Neuron (in vitro differentiated cells): ENCODE data around the gene NCF2.

Experiments
- H2AFZ ChIP-seq: one replicate; pipeline ENCODE4 v1.6.1; 2013; ENCODE audit warnings: low read depth, mild to moderate bottlenecking, inconsistent platforms, low read length, moderate library complexity
- H3K27me3 ChIP-seq: one replicate; pipeline ENCODE4 v1.6.1; 2013; ENCODE audit warnings: low read length; ENCODE audit not compliant: insufficient read depth
- H3K36me3 ChIP-seq: one replicate; pipeline ENCODE4 v1.6.1; 2013; ENCODE audit warnings: low read length; ENCODE audit not compliant: insufficient read depth
- H3K4me1 ChIP-seq: one replicate; pipeline ENCODE4 v1.6.1; 2013; ENCODE audit warnings: low read length; ENCODE audit not compliant: insufficient read depth
- H3K4me3 ChIP-seq: 2 replicates; pipeline ENCODE4 v1.5.1; 2013; ENCODE audit warnings: mild to moderate bottlenecking, low read length, moderate library complexity
- H3K9me3 ChIP-seq: one replicate; pipeline ENCODE4 v1.6.1; 2013; ENCODE audit warnings: low read length

The NCF2 gene

DNA sequence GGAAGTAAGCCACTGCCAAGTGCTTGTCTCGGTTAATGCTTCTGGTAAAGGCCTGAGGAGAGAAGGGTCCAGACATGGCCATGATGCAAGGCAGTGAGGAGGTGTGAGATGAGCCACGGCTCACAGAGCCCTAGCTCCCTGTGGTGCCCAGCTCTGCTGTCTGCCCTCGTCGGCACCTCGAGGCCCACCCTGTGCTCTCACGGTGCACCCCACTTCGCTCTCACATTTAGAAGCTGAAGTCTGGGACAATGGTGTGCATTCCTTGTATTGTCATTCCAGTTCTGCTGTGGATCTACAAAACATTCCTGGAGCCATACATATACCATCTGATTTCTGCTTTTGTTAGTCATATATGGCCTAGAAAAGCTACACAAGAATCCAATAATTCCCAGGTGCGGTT is 3.3 kb downstream of the NCF2 start:
- Histone ChIP-seq H3K9me3 (no peaks in the 10 kb centered on the region), H3K4me1 (no peaks in the 10 kb centered on the region), H2AFZ (no peak overlapping the region), H3K4me3 (no peak overlapping the region), H3K27me3 (no peaks in the 10 kb centered on the region), H3K36me3 (no peaks in the 10 kb centered on the region)

DNA sequence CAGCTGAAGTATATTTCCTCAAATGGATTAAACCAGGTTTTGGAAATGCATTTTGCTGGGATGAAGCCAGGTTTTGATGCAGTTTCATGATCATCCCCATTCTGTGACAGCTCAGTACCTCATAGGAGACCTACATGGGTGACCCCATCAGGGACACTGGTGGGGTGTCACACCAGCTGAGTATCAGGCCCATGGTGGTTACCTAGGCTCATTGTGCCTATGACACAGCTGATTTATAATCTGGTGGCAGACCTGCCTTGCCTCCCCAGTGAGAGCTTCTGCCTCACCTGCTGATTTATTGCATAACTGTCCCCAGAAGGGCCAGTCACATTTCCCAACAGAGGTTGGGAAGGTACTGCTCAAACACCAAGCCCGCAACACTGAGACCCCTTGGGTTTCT is 3.8 kb downstream of the NCF2 start:
- no peaks in the 10 kb centered on the region for H3K9me3 ChIP-seq
- no peak overlapping the region for H2AFZ ChIP-seq
- no peaks in the 10 kb centered on the region for H3K4me1 ChIP-seq
- no peaks in the 10 kb centered on the region for H3K36me3 ChIP-seq
- H3K27me3 ChIP-seq: no peaks in the 10 kb centered on the region
- H3K4me3 ChIP-seq: no peak overlapping the region

DNA sequence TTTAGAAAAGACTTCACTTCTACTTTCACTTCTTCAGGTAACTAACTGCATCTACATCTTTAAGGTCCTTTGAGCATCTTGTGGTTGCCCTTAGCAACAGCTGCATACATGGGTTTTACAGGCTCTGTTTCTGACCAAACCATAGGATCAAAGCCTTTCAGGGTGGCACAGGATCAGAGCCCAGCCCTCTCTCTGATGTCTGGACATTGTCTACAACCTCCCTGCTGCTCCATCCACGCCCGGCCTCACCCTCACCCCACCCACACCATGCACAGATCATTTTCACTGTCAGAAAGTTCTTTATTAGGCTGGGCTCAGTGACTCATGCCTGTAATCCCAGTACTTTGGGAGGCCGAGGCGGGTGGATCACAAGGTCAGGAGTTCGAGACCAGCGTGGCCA is 5.2 kb downstream of the NCF2 start:
- no peak overlapping the region for H3K4me3 ChIP-seq
- no peaks in the 10 kb centered on the region for H3K9me3 ChIP-seq
- H3K36me3 ChIP-seq: no peaks in the 10 kb centered on the region
- no peak overlapping the region for H2AFZ ChIP-seq
- H3K27me3 ChIP-seq: no peaks in the 10 kb centered on the region
- H3K4me1 ChIP-seq: no peaks in the 10 kb centered on the region

DNA sequence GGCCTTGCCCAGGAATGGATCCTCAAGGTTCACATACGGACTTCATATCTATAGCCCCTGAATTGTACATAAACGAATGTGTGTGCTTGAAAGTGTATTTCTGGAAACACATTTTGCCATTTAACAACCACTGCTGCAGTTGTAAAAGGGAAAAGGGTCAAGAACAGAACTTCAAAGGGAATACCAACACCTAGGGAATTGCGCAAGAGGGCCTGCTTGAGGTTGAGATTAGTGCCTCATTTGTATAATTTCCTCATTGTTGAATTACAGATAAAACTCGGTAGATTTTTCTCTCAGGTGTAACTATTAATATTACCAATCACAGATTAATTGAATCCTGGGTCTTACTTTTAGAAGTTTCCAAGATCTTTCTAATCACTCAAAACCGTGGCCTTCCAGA is 6.1 kb downstream of the NCF2 start:
- H3K4me3 ChIP-seq: no peak overlapping the region
- no peak overlapping the region for H2AFZ ChIP-seq
- H3K9me3 ChIP-seq: no peaks in the 10 kb centered on the region
- no peaks in the 10 kb centered on the region for H3K4me1 ChIP-seq
- no peaks in the 10 kb centered on the region for H3K36me3 ChIP-seq
- H3K27me3 ChIP-seq: no peaks in the 10 kb centered on the region

DNA sequence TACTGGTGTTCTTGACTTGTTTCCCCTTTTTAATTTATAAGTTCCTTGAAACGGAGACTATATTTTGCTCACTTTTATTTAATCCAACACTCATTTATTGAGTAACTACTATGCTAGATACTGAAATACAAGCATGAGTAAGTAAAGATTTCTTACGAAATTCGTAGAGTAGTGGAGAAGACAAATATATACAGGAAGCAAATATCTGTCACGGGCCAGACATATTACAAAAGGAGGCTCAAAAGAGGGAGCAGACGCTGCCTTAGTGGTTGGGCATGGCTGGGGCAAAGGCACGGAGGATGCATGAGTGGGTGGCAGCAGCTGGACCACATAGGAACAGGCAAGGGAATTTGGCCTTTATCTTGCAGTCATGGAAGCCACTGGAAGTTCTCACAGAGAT is 6.8 kb downstream of the NCF2 start:
- Histone ChIP-seq H3K9me3 (no peaks in the 10 kb centered on the region), H3K4me3 (no peak overlapping the region), H3K36me3 (no peaks in the 10 kb centered on the region), H2AFZ (no peak overlapping the region), H3K4me1 (no peaks in the 10 kb centered on the region), H3K27me3 (no peaks in the 10 kb centered on the region)

DNA sequence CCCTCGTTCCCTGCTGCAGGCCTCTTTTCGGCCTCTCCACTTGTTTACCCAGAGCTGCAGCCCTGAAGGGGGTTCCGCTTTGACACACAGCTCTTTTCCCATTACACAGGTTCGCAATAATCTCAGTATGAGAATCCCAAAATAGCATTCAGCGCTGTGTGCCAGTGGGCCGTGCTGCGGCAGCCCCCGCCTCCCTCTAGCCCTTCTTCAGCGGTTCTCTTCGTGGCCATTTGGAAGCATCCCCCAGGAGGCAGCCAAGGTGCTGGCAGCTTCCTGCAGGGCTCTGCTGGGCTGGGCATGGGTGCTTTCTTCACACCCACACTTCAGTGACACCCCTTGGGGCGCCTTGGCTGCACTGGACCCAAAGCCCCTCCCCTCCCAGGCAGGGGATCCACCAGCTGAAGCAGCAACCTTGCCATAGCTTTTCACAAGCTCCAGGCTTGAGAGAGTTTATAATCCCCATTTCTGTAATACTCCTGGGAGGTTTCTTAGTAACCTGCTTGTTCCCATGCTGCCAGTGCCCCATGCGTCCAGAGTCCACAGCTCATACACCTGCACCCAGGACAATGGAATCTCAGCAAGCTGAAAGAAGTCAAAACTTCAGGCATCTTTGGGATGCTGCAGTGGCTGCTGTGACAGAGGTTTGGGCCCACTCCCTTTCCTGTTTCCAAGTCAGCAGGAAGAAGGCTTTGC is 8.1 kb downstream of the NCF2 start:
- Histone ChIP-seq H3K36me3 (no peaks in the 10 kb centered on the region), H2AFZ (no peak overlapping the region), H3K4me3 (no peak overlapping the region), H3K4me1 (peaks cover 2% of the 10 kb centered on the region), H3K9me3 (no peaks in the 10 kb centered on the region), H3K27me3 (no peaks in the 10 kb centered on the region)

DNA sequence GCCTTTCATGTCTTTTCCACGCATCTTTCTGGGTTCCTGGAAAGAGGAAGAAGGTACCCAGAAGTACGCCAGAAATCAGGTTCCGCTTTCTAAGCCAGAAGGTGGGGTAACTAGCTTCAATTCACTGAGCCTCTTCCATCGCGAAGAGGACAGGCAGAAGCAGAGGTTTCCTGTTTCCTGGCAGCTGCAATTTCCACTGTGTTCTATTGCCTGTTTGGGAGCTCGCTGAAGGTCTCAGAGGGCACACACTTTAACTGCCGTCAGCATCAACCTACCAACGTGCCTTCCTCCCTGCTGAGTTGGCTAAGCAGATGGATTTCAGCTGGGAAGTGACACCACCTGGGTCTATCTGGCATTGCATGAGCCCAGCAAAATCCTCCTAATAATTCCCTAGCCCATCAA is 10.0 kb downstream of the NCF2 start:
- peaks cover 5% of the 10 kb centered on the region for H3K27me3 ChIP-seq
- no peak overlapping the region for H3K4me3 ChIP-seq
- H3K4me1 ChIP-seq: peaks cover 11% of the 10 kb centered on the region
- H2AFZ ChIP-seq: no peak overlapping the region
- no peaks in the 10 kb centered on the region for H3K9me3 ChIP-seq
- no peaks in the 10 kb centered on the region for H3K36me3 ChIP-seq

DNA sequence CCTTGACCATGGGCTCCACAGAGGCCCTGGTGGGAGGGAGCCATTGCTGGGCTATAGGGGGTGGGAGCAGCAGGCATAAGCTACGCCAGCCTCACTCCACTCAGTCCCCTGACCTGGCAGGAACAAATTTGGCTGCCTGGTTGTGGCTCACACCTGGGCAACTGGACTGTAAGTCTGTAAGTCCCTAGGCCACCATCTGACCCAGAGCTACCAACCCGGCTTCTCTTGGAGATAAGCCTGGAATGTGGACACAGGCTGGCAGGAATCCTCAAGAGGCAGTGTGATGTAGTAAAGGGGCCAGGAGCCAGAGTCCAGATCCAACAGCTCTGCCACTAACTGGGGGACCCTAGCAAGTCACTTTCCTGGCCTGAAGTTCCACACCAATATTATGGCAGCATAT is 11.4 kb downstream of the NCF2 start:
- H3K9me3 ChIP-seq: no peaks in the 10 kb centered on the region
- H2AFZ ChIP-seq: no peak overlapping the region
- H3K4me1 ChIP-seq: peaks cover 11% of the 10 kb centered on the region
- H3K36me3 ChIP-seq: no peaks in the 10 kb centered on the region
- peaks cover 5% of the 10 kb centered on the region for H3K27me3 ChIP-seq
- no peak overlapping the region for H3K4me3 ChIP-seq

DNA sequence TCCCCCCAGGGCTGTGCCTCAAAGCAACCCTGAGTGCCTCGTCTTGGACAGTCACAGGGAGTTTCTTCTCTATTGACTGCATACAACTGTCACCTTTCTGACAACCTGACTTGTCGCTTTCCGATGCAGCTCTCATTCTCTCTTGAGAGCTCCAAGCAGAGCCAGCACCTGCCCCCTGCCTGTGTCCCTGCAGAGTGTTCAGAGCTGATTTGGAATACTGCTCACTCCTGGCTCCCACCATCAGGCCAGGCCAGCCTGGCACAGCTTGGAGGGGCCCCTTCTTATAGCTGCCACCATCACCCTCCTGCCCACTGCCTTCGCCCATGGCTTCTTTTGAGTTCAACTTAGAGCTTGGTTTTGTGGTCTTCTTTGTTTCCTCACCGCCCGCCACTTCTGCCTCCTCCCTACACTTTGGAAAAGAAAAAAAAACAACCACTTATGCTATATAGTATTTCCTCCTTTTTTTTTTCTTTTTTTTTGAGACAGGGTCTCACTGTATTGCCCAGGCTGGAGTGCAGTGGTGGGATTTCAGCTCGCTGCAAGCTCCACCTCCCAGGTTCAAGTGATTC is 12.3 kb downstream of the NCF2 start:
- H3K36me3 ChIP-seq: no peaks in the 10 kb centered on the region
- no peak overlapping the region for H3K4me3 ChIP-seq
- H3K27me3 ChIP-seq: peaks cover 5% of the 10 kb centered on the region
- H2AFZ ChIP-seq: no peak overlapping the region
- H3K9me3 ChIP-seq: no peaks in the 10 kb centered on the region
- H3K4me1 ChIP-seq: peaks cover 11% of the 10 kb centered on the region

DNA sequence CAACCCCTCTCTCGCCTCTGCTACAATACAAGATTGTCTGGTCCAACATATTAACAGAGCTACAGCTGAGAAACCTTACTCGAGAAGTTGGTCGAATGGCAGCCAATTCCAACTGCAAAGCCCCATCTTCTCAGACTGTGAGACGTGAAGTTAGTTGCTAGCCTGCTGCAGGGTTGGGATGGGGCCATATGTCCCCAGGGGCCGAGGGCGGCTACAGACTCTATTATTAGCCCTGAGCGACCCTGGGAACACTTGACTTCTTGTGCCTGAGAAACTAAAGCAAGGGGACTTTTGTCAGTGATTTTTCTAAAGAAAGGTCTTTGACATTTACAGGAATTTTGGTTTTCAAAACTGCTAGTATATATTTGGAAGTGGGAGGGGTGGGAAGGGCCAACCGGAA is 13.7 kb downstream of the NCF2 start:
- H3K9me3 ChIP-seq: no peaks in the 10 kb centered on the region
- peaks cover 11% of the 10 kb centered on the region for H3K4me1 ChIP-seq
- H2AFZ ChIP-seq: no peak overlapping the region
- peaks cover 5% of the 10 kb centered on the region for H3K27me3 ChIP-seq
- no peaks in the 10 kb centered on the region for H3K36me3 ChIP-seq
- no peak overlapping the region for H3K4me3 ChIP-seq

DNA sequence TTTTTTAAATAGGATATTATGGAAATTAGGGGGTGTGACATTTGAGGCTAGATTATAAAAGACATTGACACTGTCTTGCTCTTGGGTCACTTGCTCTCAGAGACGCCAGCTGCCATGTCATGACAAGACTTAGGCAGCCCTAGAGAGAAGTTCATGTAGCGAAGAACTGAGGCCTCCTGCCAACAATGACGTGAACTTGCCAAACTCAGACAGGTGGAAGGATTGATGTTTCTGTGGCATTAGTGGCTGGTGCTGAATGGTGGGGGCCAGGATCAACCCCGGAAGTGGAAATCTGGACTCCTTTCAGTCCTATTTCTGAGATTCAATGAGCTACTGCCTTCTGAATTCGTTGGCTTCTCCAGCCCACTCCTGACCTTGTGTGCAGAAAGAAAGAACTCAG is 14.7 kb downstream of the NCF2 start:
- Histone ChIP-seq H3K9me3 (no peaks in the 10 kb centered on the region), H3K4me3 (no peak overlapping the region), H3K4me1 (peaks cover 11% of the 10 kb centered on the region), H3K27me3 (peaks cover 5% of the 10 kb centered on the region), H3K36me3 (no peaks in the 10 kb centered on the region), H2AFZ (no peak overlapping the region)

DNA sequence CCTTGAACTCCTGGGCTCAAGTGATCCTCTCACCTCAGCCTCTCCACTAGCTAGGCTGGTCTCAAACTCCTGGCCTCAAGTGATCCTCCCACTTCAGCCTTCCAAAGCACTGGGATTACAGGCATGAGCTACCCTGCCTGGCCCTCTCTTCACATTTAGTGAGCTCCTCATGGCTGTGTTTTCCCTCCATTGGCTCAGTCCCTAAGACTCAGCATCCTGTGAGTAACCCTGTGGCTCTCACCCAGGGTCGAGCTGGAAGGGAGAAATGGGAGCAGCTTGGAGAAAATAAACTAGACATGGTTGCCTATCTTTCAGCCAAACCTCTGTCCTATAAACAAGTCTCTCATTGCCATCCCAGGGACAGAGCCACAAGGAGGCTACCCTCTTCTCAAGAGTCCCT is 17.5 kb downstream of the NCF2 start:
- no peak overlapping the region for H2AFZ ChIP-seq
- H3K36me3 ChIP-seq: no peaks in the 10 kb centered on the region
- peaks cover 5% of the 10 kb centered on the region for H3K27me3 ChIP-seq
- H3K4me1 ChIP-seq: peaks cover 11% of the 10 kb centered on the region
- no peaks in the 10 kb centered on the region for H3K9me3 ChIP-seq
- H3K4me3 ChIP-seq: no peak overlapping the region

DNA sequence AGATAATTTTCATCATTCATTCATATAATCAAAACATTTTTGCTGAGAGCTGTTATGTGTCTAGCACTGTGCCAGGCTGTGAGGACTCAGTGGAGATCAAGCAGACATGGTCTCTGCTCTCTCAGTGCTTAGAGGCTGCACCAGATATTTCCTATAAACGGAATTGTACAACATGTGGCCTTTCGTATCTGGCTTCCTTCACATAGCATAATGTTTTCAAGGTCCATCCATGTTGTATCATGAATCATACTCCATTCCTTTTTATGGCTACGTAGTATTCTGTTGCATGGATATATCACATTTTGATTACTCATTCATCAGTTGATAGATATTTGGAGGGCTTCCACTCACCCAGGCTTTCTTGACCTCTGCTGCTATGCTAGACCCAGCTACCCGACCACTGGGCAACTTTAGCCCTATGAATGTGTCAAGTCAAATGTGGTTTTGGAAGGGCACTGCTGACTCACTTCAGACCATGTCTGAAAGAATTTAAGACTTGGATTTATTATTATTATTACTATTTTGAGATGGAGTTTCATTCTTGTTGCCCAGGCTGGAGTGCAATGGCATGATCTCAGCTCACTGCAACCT is 18.5 kb downstream of the NCF2 start:
- no peaks in the 10 kb centered on the region for H3K9me3 ChIP-seq
- no peak overlapping the region for H2AFZ ChIP-seq
- H3K4me3 ChIP-seq: no peak overlapping the region
- peaks cover 5% of the 10 kb centered on the region for H3K27me3 ChIP-seq
- H3K4me1 ChIP-seq: peaks cover 5% of the 10 kb centered on the region
- H3K36me3 ChIP-seq: no peaks in the 10 kb centered on the region

DNA sequence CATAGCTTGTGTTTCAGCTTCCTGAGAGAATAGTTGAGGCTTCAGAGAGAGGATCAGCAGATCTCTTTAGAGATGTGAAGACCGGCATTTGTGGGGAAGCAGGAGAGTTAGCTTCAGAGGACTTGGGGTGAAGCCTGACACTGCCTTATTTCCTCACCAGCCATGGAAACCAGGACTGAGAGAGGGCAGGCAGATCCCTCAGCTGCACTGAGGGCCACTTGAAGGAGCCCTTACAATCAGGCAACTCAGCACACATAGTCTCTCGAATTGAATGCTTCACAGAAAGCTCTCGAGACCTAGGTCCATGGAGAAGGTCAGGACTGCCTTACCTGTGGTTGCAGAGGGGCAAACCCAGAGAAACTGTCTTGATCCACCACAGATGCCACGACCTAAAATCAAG is 19.8 kb downstream of the NCF2 start:
- Histone ChIP-seq H3K27me3 (no peaks in the 10 kb centered on the region), H2AFZ (no peak overlapping the region), H3K4me1 (no peaks in the 10 kb centered on the region), H3K9me3 (no peaks in the 10 kb centered on the region), H3K4me3 (no peak overlapping the region), H3K36me3 (no peaks in the 10 kb centered on the region)
